ENCODE data around the gene SLC24A3.

The SLC24A3 gene

GRCh38 chr20:19756761-19757486 is 544.5 kb downstream of the SLC24A3 start:
- H3K36me3 ChIP-seq (ENCODE audit: control insufficient read depth in 2 of 2, insufficient read depth in 1 of 2, low read length in 2 of 2), result no peaks in the 10 kb centered on the region
- peak overlapping the region; percentile 64; the same call in 1 of the 2 replicates for H3K27ac ChIP-seq (ENCODE audit: extremely low read depth, low read depth, low read length)
- H3K4me1 ChIP-seq (ENCODE audit: control insufficient read depth, insufficient read depth, low read length), result peaks cover 6% of the 10 kb centered on the region; the same call in 1 of the 2 replicates
- no peak for TF ChIP-seq ZNF223 (tag by site-specific recombination; IDR thresholded peaks at IDR 0.05)
- TF ChIP-seq ZNF214 (tag by site-specific recombination; IDR thresholded peaks at IDR 0.05; ENCODE audit: borderline replicate concordance), result no peak
- no peak for TF ChIP-seq ZBTB1 (tag by site-specific recombination; IDR thresholded peaks at IDR 0.05)
- no peak for TF ChIP-seq ZNF280D (tag by site-specific recombination; IDR thresholded peaks at IDR 0.05)
- TF ChIP-seq ZNF37A (tag by site-specific recombination; IDR thresholded peaks at IDR 0.05), result no peak
- no peak for TF ChIP-seq ZNF148 (tag by site-specific recombination; IDR thresholded peaks at IDR 0.05; ENCODE audit: borderline replicate concordance)
- no peak for TF ChIP-seq PBX3 (CRISPR knock-in tag; IDR thresholded peaks at IDR 0.05)
- TF ChIP-seq ZNF518A (tag by site-specific recombination; conservative IDR thresholded peaks at IDR 0.05; ENCODE audit: low read depth), result no peak
- no peak for TF ChIP-seq ZXDB (tag by site-specific recombination; IDR thresholded peaks at IDR 0.05)
- no peak for TF ChIP-seq ZNF404 (tag by site-specific recombination; IDR thresholded peaks at IDR 0.05)
- no peak for TF ChIP-seq ZNF335 (tag by site-specific recombination; conservative IDR thresholded peaks at IDR 0.05)
- no peak for TF ChIP-seq ZNF391 (tag by site-specific recombination; IDR thresholded peaks at IDR 0.05; ENCODE audit: borderline replicate concordance, low read depth)
- POLR2A ChIA-PET, result no interaction called here
- no peaks in the 10 kb centered on the region for H3K9me3 ChIP-seq (ENCODE audit: control insufficient read depth, insufficient read depth, low read depth, low read length)
- H3K4me3 ChIP-seq (ENCODE audit: low read depth, low read length), result peak overlapping the region; percentile 64
- CTCF ChIA-PET, result interaction anchor here (0.7 kb wide), 1 partner anchor 94 kb away, joined by 3 read pairs; no protein-coding TSS in a partner anchor
